HCT116 (cell line): ENCODE results near the gene CGB7. TPM values are rescaled to one million over a fixed set of nuclear protein-coding genes. Genes with fewer than 3 reads are reported as not detected.
A peak's percentile ranks its signal among the peaks of the same experiment; 100 is the strongest.
"Not testable (repeated sequence)": the region's sequence is repeated elsewhere in the genome, so short reads cannot be mapped to it uniquely, and the experiment has no call there.

Experiments used
- ATAC-seq: fragments of 200-7000 bp; cut with Tn5 transposase; 2 replicates; pipeline ENCODE4 v1.9.1; 2020; ENCODE audit warnings: mild to moderate bottlenecking, moderate library complexity
- BruUV-seq: library from RNA; stranded (reverse); fragments of 400-500 nt; replicated peaks from 2 replicates; lab custom pipeline; 2021; lab: Mats Ljungman, UMichigan
- CTCF ChIA-PET: fragments of 300-600 bp; sonication (Branson Sonifier 250); formaldehyde crosslinking; loops from one replicate; lab custom pipeline; 2021; ENCODE audit warnings: antibody characterized with exemption; lab: Charles Lee
- POLR2A ChIA-PET: fragments of 300-600, 350-600 bp; sonication (Branson Sonifier 250); formaldehyde crosslinking; loops from one replicate; lab custom pipeline; 2021; ENCODE audit warnings: antibody characterized with exemption; lab: Charles Lee
- RAD21 ChIA-PET, 2 experiments: fragments of 300-600 bp; sonication (Branson Sonifier 250); formaldehyde crosslinking; loops; one replicate each; lab custom pipeline; 2023; ENCODE audit warnings: low total read pairs in 2 of 2; ENCODE audit not compliant: uncharacterized antibody in 2 of 2, unreplicated experiment in 2 of 2, low non-redundant PET in 1 of 2; lab: Charles Lee
- DNase-seq: peaks from one replicate; pipeline ENCODE4 v3.0.0-alpha.2; 2010; ENCODE audit warnings: low read depth, low spot score
- H2AFZ ChIP-seq: fragments of 200-600 bp; shearing (Covaris generic), sonication (generic); 2 replicates; pipeline ENCODE4 v1.6.1; 2017; ENCODE audit warnings: low read depth, mixed run types, mixed read lengths, antibody characterized with exemption, low read length; ENCODE audit not compliant: poor library complexity, severe bottlenecking
- H3K27ac ChIP-seq: 2 replicates; pipeline ENCODE4 v1.5.1; 2012; ENCODE audit warnings: low read depth, low read length
- H3K27me3 ChIP-seq: fragments of 200-600 bp; sonication (generic); 2 replicates; pipeline ENCODE4 v1.6.1; 2016; ENCODE audit warnings: mixed run types, low read length, mixed read lengths; ENCODE audit not compliant: insufficient read depth
- H3K36me3 ChIP-seq, 2 experiments: fragments of 200-500 bp in 1 of 2; fragments of 200-600 bp in 1 of 2; sonication (Bioruptor generic) in 1 of 2; sonication (generic) in 1 of 2; 2 replicates each; pipeline versions ENCODE4 v1.5.1 to v1.6.1; 2014 to 2016; ENCODE audit warnings: low read length in 2 of 2, inconsistent platforms in 1 of 2, mixed read lengths in 1 of 2, mixed run types in 1 of 2; ENCODE audit not compliant: insufficient read depth in 2 of 2, control insufficient read depth in 1 of 2
- H3K4me1 ChIP-seq, 2 experiments: fragments of 200-600 bp in 1 of 2; sonication (generic) in 1 of 2; 2 replicates each; pipeline versions ENCODE4 v1.5.1 to v1.6.1; 2012 to 2017; ENCODE audit warnings: low read length in 2 of 2, inconsistent platforms in 1 of 2, mild to moderate bottlenecking in 1 of 2, mixed read lengths in 1 of 2, mixed run types in 1 of 2, moderate library complexity in 1 of 2; ENCODE audit not compliant: insufficient read depth in 2 of 2, control insufficient read depth in 1 of 2
- H3K4me2 ChIP-seq: fragments of 200-600 bp; sonication (generic); 2 replicates; pipeline ENCODE4 v1.6.1; 2017; ENCODE audit warnings: mixed run types, low read length, mixed read lengths
- H3K4me3 ChIP-seq, 2 experiments: fragments of 200-600 bp in 1 of 2; sonication (generic) in 1 of 2; replicated peaks in 1 of 2; 2 replicates each; pipeline ENCODE4 v1.5.1; 2011 to 2016; ENCODE audit warnings: low read length in 2 of 2, control low read depth in 1 of 2, low read depth in 1 of 2, mild to moderate bottlenecking in 1 of 2, mixed read lengths in 1 of 2, mixed run types in 1 of 2
- H3K79me2 ChIP-seq: fragments of 200-600 bp; sonication (generic); 2 replicates; pipeline ENCODE4 v1.6.1; 2017; ENCODE audit warnings: mild to moderate bottlenecking, mixed run types, low read length, moderate library complexity, mixed read lengths; ENCODE audit not compliant: insufficient read depth
- H3K9ac ChIP-seq: fragments of 200-600 bp; sonication (generic); 2 replicates; pipeline ENCODE4 v1.6.1; 2016; ENCODE audit warnings: low read length, mixed read lengths
- H3K9me2 ChIP-seq: fragments of 200-600 bp; sonication (generic), shearing (Covaris generic); 2 replicates; pipeline ENCODE4 v1.6.1; 2017; ENCODE audit warnings: mixed run types, mild to moderate bottlenecking, moderate library complexity; ENCODE audit not compliant: insufficient read depth
- H3K9me3 ChIP-seq, 2 experiments: fragments of 200-500 bp in 1 of 2; fragments of 200-600 bp in 1 of 2; sonication (Bioruptor generic) in 1 of 2; sonication (generic) in 1 of 2; 2 replicates each; pipeline ENCODE4 v1.6.1; 2014 to 2017; ENCODE audit warnings: low read length in 2 of 2, mixed read lengths in 2 of 2, inconsistent platforms in 1 of 2, low read depth in 1 of 2, mild to moderate bottlenecking in 1 of 2, mixed run types in 1 of 2, moderate library complexity in 1 of 2; ENCODE audit not compliant: control insufficient read depth in 1 of 2, insufficient read depth in 1 of 2
- H4K20me1 ChIP-seq: fragments of 200-600 bp; sonication (generic), shearing (Covaris generic); 2 replicates; pipeline ENCODE4 v1.6.1; 2017; ENCODE audit warnings: mixed run types, mild to moderate bottlenecking, moderate library complexity; ENCODE audit not compliant: insufficient read depth
- CBX3 ChIP-seq: IDR thresholded peaks from 2 replicates; pipeline ENCODE4 v1.6.1; 2012; ENCODE audit warnings: low read depth
- EZH2 ChIP-seq: fragments of 200-600 bp; sonication (generic); IDR thresholded peaks from 2 replicates; pipeline ENCODE4 v1.6.1; 2017; ENCODE audit warnings: antibody characterized with exemption, mixed run types
- FOSL1 ChIP-seq: IDR thresholded peaks from 2 replicates; pipeline ENCODE4 v1.6.1; 2012; ENCODE audit warnings: low read depth
- POLR2A ChIP-seq: IDR thresholded peaks from 2 replicates; pipeline ENCODE4 v1.7.0; 2011; ENCODE audit warnings: borderline replicate concordance; ENCODE audit not compliant: insufficient read depth, insufficient read length; ENCODE audit errors: extremely low read depth
- SP1 ChIP-seq: IDR thresholded peaks from 2 replicates; pipeline ENCODE4 v1.6.1; 2012; ENCODE audit warnings: low read depth
- ZFX ChIP-seq: fragments of 450-650 bp; IDR thresholded peaks from 2 replicates; pipeline ENCODE4 v1.6.1; 2017
- intact Hi-C: fragments of 100-400 bp; cut with micrococcal nuclease; formaldehyde crosslinking; loops from 2 replicates; pipeline ENCODE4 v1.10.0; 2022
- total RNA-seq: library from RNA; stranded (reverse); gene quantifications from one replicate; pipeline ENCODE4 v1.2.1, GENCODE V29; 2021; ENCODE audit not compliant: unreplicated experiment
- TF ChIP-seq, protein P1 (sequence below): IDR thresholded peaks from 2 replicates; pipeline ENCODE4 v1.6.1; 2012

CGB7 gene
- total RNA-seq, 1 experiment from 2014 or later, result 5.4 TPM

DNA sequence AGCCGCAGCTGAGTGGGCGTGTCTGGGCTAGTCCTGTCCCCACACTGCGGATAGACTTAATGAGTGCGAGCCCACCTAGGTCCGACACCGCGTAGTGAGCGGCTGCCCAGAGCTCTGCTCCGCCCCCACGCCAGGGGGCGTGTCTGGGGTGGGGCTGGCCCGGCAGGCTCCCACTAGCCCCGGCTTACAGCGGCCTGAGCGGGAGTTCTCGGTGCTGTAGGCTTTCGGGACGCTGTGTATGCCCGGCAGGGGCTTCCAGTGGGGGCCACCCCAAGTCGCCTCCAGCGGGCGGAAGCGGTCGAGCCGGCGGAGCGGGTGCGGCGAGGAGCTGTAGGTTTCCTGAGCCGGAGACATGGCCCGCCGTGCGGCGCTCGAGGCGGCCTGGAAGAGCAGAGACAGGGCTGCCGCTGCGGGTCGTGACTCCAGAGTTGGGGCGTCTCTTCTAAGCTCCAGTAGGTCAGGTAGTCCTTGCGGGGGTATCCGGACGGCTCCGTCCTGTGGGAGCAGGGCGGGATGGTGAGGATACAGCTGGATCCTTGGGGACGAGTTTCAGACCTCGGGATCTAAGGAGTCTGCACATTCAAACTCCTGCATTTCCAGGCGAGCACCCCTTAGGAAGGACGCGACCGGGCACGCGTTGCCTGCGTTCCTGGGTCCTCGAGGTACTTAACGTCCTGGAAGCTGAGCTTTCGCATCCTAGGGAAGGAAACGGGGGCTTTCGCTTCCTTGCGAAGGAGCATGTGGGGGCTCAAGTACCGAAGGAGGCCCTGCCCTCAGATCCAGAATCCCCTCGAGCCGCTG, 1.2 kb downstream of the CGB7 start (continued):
- TF ChIP-seq ZFX, result peak; percentile 53
- no peak for TF ChIP-seq EZH2
- no peak for TF ChIP-seq FOSL1
- TF ChIP-seq, protein P1, sequence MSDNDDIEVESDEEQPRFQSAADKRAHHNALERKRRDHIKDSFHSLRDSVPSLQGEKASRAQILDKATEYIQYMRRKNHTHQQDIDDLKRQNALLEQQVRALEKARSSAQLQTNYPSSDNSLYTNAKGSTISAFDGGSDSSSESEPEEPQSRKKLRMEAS, result peak; percentile 55
- peak; percentile 30 for TF ChIP-seq POLR2A

DNA sequence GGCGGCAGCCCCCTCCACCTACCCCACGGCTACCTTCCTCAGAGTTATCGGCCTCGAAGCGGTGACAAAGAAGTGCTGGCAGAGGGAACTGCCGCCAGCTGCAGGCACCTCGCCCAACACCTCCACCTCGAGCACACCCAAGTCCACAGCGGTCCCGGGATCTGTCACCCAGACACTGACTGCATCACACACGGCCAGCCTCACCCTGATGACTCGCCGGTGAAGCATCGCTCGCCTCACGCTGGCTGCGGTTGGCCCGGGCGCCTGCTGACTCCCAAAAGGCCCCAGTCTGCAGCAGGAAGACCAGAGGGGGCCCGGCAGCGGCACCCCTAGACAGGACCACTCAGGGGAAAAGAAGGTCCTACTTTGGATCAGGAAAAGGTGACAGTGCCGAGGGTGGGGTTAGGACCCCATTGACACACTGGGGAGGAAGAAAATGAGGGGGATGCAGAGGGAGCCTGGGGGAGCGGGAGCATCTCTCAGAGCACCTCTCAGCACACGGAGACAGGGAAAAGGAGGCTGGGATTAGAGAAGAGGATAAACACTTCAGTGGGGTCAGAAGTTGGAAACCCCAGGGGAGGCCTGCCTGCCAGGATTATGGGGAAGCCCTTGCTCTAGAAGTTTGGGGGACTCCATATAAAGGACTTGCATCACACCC, 7.0 kb downstream of the CGB7 start:
- Histone ChIP-seq H3K4me1 (peaks cover 8 to 24% of the 10 kb centered on the region in 2 experiments; a peak in 3 of 4 replicates), H3K4me2 (peak overlapping the region; percentile 61)
- RAD21 ChIA-PET, intact Hi-C loops, H4K20me1 ChIP-seq: not testable (repeated sequence)
- peak; percentile 99 for ATAC-seq
- TF ChIP-seq, protein P1, result peak; percentile 91
- TF ChIP-seq CBX3, result peak; percentile 68; the same call in 1 of the 2 replicates
- peak; percentile 78 for TF ChIP-seq FOSL1
- peak; percentile 55 for TF ChIP-seq SP1
- TF ChIP-seq, all 23 proteins: peak for 4; not testable (repeated sequence) for 19
- H3K79me2 ChIP-seq, POLR2A ChIA-PET, H3K36me3 ChIP-seq, H3K27me3 ChIP-seq, H2AFZ ChIP-seq, BruUV-seq, H3K9me2 ChIP-seq, H3K9me3 ChIP-seq, H3K4me3 ChIP-seq, CTCF ChIA-PET: not testable (repeated sequence)
- peak; percentile 65 for DNase-seq
- peak overlapping the region; percentile 31; the same call in 1 of the 2 replicates for H3K27ac ChIP-seq
- H3K9ac ChIP-seq, result peak overlapping the region; percentile 36; the same call in 1 of the 2 replicates

DNA sequence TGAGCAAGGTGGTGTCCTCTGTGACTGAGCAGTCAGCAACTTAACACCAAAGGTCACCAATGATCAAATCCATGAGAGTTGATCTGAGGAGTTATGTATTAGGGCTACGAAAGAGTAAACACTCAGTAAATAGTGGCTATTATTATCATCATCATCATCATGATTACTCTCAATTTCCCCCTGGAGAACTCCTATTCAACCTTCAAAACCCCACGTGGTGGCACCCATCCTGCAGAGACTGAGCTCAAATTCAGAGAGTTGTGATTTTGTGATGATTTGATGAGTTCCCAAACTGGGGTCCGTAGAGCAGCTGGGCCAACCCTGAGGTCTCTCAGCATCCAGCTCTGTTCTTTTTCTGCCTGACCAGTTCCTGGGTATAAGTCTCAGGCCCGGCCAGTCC, 7.7 kb downstream of the CGB7 start:
- Histone ChIP-seq H3K4me2 (peak overlapping the region; percentile 61), H3K4me1 (peaks cover 6 to 21% of the 10 kb centered on the region in 2 experiments; a peak in 3 of 4 replicates)
- CTCF ChIA-PET, H3K79me2 ChIP-seq, H3K27me3 ChIP-seq, H3K9me2 ChIP-seq, POLR2A ChIA-PET, RAD21 ChIA-PET, H3K9me3 ChIP-seq, H3K9ac ChIP-seq, intact Hi-C loops, H3K27ac ChIP-seq, H2AFZ ChIP-seq, H3K36me3 ChIP-seq, H3K4me3 ChIP-seq, BruUV-seq, ATAC-seq, H4K20me1 ChIP-seq, DNase-seq: not testable (repeated sequence)

DNA sequence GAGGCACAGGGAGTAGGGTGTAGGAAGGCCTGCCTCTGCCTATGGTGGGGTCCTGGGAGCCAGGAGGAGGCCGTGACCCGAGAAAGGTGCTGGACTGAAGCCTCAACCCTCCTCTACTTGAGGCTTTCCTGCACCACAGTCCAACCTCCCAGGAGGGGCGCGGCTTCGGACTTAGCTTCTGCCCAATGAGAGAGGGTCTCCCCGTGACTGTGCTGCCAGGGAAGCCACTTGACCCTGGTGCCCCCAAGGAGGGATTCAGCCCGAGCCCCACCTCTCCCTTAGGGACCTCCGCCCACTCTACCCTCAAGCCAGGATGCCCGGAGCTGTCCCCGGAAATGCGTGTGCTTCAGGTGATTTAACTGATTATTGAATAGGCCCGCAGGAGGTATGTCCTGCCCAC, 8.5 kb downstream of the CGB7 start, which contains the start of gene CGB8:
Gene CGB8, minus strand, starts transcription at position 101 of the 400 bp plus-strand sequence. CDS start 372 bp downstream, outside the sequence.
- RAD21 ChIA-PET, H3K36me3 ChIP-seq, POLR2A ChIA-PET, H3K4me3 ChIP-seq, H4K20me1 ChIP-seq, ATAC-seq, BruUV-seq, H3K79me2 ChIP-seq, H3K27ac ChIP-seq, H3K9me3 ChIP-seq, CTCF ChIA-PET, H3K27me3 ChIP-seq, H2AFZ ChIP-seq, intact Hi-C loops, H3K9ac ChIP-seq, H3K9me2 ChIP-seq, DNase-seq: not testable (repeated sequence)
- H3K4me2 ChIP-seq, result peak within 1 kb of the TSS; percentile 61
- H3K4me1 ChIP-seq, result peaks cover 6 to 21% of the 10 kb centered on the region in 2 experiments; a peak in 3 of 4 replicates
